OCI-LY7 (cell line): ENCODE measurements around the gene ACSS2. TPM values are rescaled to one million over a fixed set of nuclear protein-coding genes. Genes with fewer than 3 reads are reported as not detected.

Experiments
- BruUV-seq: library from RNA; stranded (reverse); fragments of 400-500 nt; replicated peaks from 2 replicates; lab custom pipeline; 2021; lab: Mats Ljungman, UMichigan
- CTCF ChIA-PET: fragments of 300-600 bp; sonication (Branson Sonifier 250); formaldehyde crosslinking; loops from one replicate; lab custom pipeline; 2022; ENCODE audit warnings: antibody characterized with exemption; ENCODE audit not compliant: unreplicated experiment; lab: Charles Lee
- POLR2A ChIA-PET: fragments of 300-600 bp; sonication (Branson Sonifier 250); formaldehyde crosslinking; loops from one replicate; lab custom pipeline; 2022; ENCODE audit warnings: antibody characterized with exemption; lab: Charles Lee
- DNase-seq: peaks from one replicate; pipeline ENCODE4 v3.0.0-alpha.2; 2015; ENCODE audit warnings: low spot score
- H2AFZ ChIP-seq: fragments of 200-600 bp; sonication (generic), shearing (Covaris generic); 2 replicates; pipeline ENCODE4 v1.6.1; 2014; ENCODE audit warnings: mild to moderate bottlenecking, antibody characterized with exemption, low read length, moderate library complexity
- H3K27ac ChIP-seq: fragments of 200-600 bp; sonication (generic); 2 replicates; pipeline ENCODE4 v1.5.1; 2014; ENCODE audit warnings: mixed run types, low read depth, mild to moderate bottlenecking, moderate library complexity, low read length, inconsistent platforms; ENCODE audit not compliant: poor library complexity, severe bottlenecking
- H3K36me3 ChIP-seq: fragments of 200-600 bp; sonication (generic); 2 replicates; pipeline ENCODE4 v1.6.1; 2014; ENCODE audit warnings: mild to moderate bottlenecking, antibody characterized with exemption, low read length, moderate library complexity, mixed read lengths; ENCODE audit not compliant: insufficient read depth
- H3K4me1 ChIP-seq: fragments of 200-600 bp; sonication (generic); 2 replicates; pipeline ENCODE4 v1.5.1; 2014; ENCODE audit warnings: mild to moderate bottlenecking, low read length; ENCODE audit not compliant: insufficient read depth, poor library complexity, severe bottlenecking
- H3K4me2 ChIP-seq: fragments of 200-600 bp; sonication (generic); 2 replicates; pipeline ENCODE4 v1.6.1; 2014; ENCODE audit warnings: mild to moderate bottlenecking, low read length
- H3K4me3 ChIP-seq: fragments of 200-600 bp; sonication (generic); 2 replicates; pipeline ENCODE4 v1.5.1; 2014; ENCODE audit warnings: mild to moderate bottlenecking, low read depth, low read length; ENCODE audit not compliant: poor library complexity, severe bottlenecking
- H3K79me2 ChIP-seq: fragments of 200-600 bp; sonication (generic); 2 replicates; pipeline ENCODE4 v1.6.1; 2016; ENCODE audit warnings: low read depth, mild to moderate bottlenecking, low read length, moderate library complexity, mixed read lengths; ENCODE audit not compliant: insufficient read depth
- H3K9me2 ChIP-seq: fragments of 200-600 bp; sonication (generic); 2 replicates; pipeline ENCODE4 v1.6.1; 2016; ENCODE audit warnings: mild to moderate bottlenecking, low read length, mixed read lengths; ENCODE audit not compliant: insufficient read depth
- H3K9me3 ChIP-seq: fragments of 200-600 bp; sonication (generic); 2 replicates; pipeline ENCODE4 v1.6.1; 2014; ENCODE audit warnings: mild to moderate bottlenecking, mixed run types, low read length, mixed read lengths
- H4K20me1 ChIP-seq: fragments of 200-600 bp; sonication (generic); 2 replicates; pipeline ENCODE4 v1.6.1; 2014; ENCODE audit warnings: mild to moderate bottlenecking, antibody characterized with exemption, low read length, moderate library complexity, mixed read lengths; ENCODE audit not compliant: insufficient read depth
- CTCF ChIP-seq: fragments of 200-600 bp; sonication (generic); conservative IDR thresholded peaks from 2 replicates; pipeline ENCODE4 v1.5.1; 2014; ENCODE audit warnings: mild to moderate bottlenecking, antibody characterized with exemption, low read length, moderate library complexity, mixed read lengths
- EZH2phosphoT487 ChIP-seq: fragments of 200-600 bp; sonication (generic); IDR thresholded peaks from 2 replicates; pipeline ENCODE4 v1.6.1; 2018; ENCODE audit warnings: low read depth, borderline replicate concordance, mild to moderate bottlenecking, mixed run types, antibody characterized with exemption, low read length, moderate library complexity, mixed read lengths
- intact Hi-C: fragments of 100-400 bp; cut with micrococcal nuclease; formaldehyde crosslinking; loops from one replicate; pipeline ENCODE4 v1.10.0; 2022; ENCODE audit not compliant: unreplicated experiment
- total RNA-seq, 2 experiments: library from RNA; depleted of rRNA in 1 of 2; stranded (reverse); fragments of >200 nt in 1 of 2; shearing (Covaris generic) in 1 of 2; gene quantifications; 2 replicates each; pipeline ENCODE4 v1.2.3, GENCODE V29; 2014 to 2022

ACSS2 gene
- total RNA-seq, 2 experiments from 2014 or later, result 18.2 to 21.4 TPM

- intact Hi-C loops, result no loop called here
- Histone ChIP-seq H3K4me2 (no peak overlapping the region), H2AFZ (no peak overlapping the region), H4K20me1 (no peaks in the 10 kb centered on the region), H3K4me1 (peaks cover 15% of the 10 kb centered on the region), H3K9me2 (no peaks in the 10 kb centered on the region), H3K36me3 (peaks cover 22% of the 10 kb centered on the region; the same call in 1 of the 2 replicates), H3K27ac (no peak overlapping the region), H3K4me3 (no peak overlapping the region), H3K9me3 (no peaks in the 10 kb centered on the region), H3K79me2 (no peaks in the 10 kb centered on the region)
- ChIA-PET POLR2A (no interaction called here), CTCF (no interaction called here)
- TF ChIP-seq EZH2phosphoT487 (no peak), CTCF (no peak)
- BruUV-seq, result no TSS peak
- no peak for DNase-seq
Observed at GRCh38 chr20:34923414-34923813, 47.0 kb downstream of the ACSS2 start.

- ChIA-PET POLR2A (no interaction called here), CTCF (no interaction called here)
- no peak for TF ChIP-seq CTCF
- no peak for TF ChIP-seq EZH2phosphoT487
- no peak overlapping the region for H3K4me2 ChIP-seq
- DNase-seq, result no peak
- H3K79me2 ChIP-seq, result no peaks in the 10 kb centered on the region
- H3K4me3 ChIP-seq, result no peak overlapping the region
- H4K20me1 ChIP-seq, result no peaks in the 10 kb centered on the region
- H3K36me3 ChIP-seq, result peaks cover 40% of the 10 kb centered on the region; the same call in 1 of the 2 replicates
- no peaks in the 10 kb centered on the region for H3K9me3 ChIP-seq
- no peak overlapping the region for H2AFZ ChIP-seq
- BruUV-seq, result no TSS peak
- no peaks in the 10 kb centered on the region for H3K9me2 ChIP-seq
- intact Hi-C loops, result no loop called here
- H3K4me1 ChIP-seq, result peaks cover 15% of the 10 kb centered on the region
- H3K27ac ChIP-seq, result no peak overlapping the region
Observed at GRCh38 chr20:34925341-34925740, 48.9 kb downstream of the ACSS2 start.

GRCh38 chr20:34925981-34926380, 49.6 kb downstream of the ACSS2 start:
- H2AFZ ChIP-seq, result no peak overlapping the region
- no peaks in the 10 kb centered on the region for H3K79me2 ChIP-seq
- no peak overlapping the region for H3K4me2 ChIP-seq
- H3K4me3 ChIP-seq, result no peak overlapping the region
- no peak for DNase-seq
- no peak overlapping the region for H3K27ac ChIP-seq
- no peaks in the 10 kb centered on the region for H3K9me3 ChIP-seq
- intact Hi-C loops, result no loop called here
- TF ChIP-seq CTCF (no peak), EZH2phosphoT487 (no peak)
- ChIA-PET CTCF (no interaction called here), POLR2A (no interaction called here)
- peaks cover 15% of the 10 kb centered on the region for H3K4me1 ChIP-seq
- no TSS peak for BruUV-seq
- peaks cover 46% of the 10 kb centered on the region for H3K36me3 ChIP-seq
- H3K9me2 ChIP-seq, result no peaks in the 10 kb centered on the region
- H4K20me1 ChIP-seq, result no peaks in the 10 kb centered on the region
